H1 (cell line): Measurements from ENCODE around the gene TET2. TPM values are rescaled to one million over a fixed set of nuclear protein-coding genes. Genes with fewer than 3 reads are reported as not detected.

Source experiments
- CTCF ChIA-PET: fragments of 300-600 bp; sonication (Branson Sonifier 250); formaldehyde crosslinking; loops from one replicate; lab custom pipeline; 2021; ENCODE audit not compliant: partially characterized antibody; lab: Charles Lee
- POLR2A ChIA-PET: fragments of 300-600 bp; sonication (Branson Sonifier 250); formaldehyde crosslinking; loops from one replicate; lab custom pipeline; 2021; ENCODE audit warnings: inconsistent platforms; ENCODE audit not compliant: partially characterized antibody; lab: Charles Lee
- DNase-seq, 2 experiments: peaks; one replicate each; pipeline versions ENCODE4 v3.0.0 to v3.0.0-alpha.2; 2010 to 2022; ENCODE audit warnings: low spot score in 2 of 2, low read depth in 1 of 2, mixed read lengths in 1 of 2
- FAIRE-seq: peaks from 2 replicates; lab custom pipeline; 2011; peaks lifted over from hg19 to GRCh38; lab: Jason Lieb, UNC
- H2AFZ ChIP-seq: 2 replicates; pipeline ENCODE4 v1.8.1; 2012; ENCODE audit warnings: low read length, inconsistent platforms
- H2AK5ac ChIP-seq: 2 replicates; pipeline ENCODE4 v1.6.1; 2013; ENCODE audit warnings: low read depth, low read length
- H2BK120ac ChIP-seq: replicated peaks from 2 replicates; pipeline ENCODE3; 2013; ENCODE audit warnings: low read depth, low read length, inconsistent platforms
- H2BK12ac ChIP-seq: 2 replicates; pipeline ENCODE4 v1.6.1; 2013; ENCODE audit warnings: low read depth, low read length
- H2BK15ac ChIP-seq: 2 replicates; pipeline ENCODE4 v1.6.1; 2013; ENCODE audit warnings: low read length
- H2BK20ac ChIP-seq: 2 replicates; pipeline ENCODE4 v1.6.1; 2013; ENCODE audit warnings: low read length
- H2BK5ac ChIP-seq: 2 replicates; pipeline ENCODE4 v1.6.1; 2013; ENCODE audit warnings: low read depth, low read length
- H3K14ac ChIP-seq: 2 replicates; pipeline ENCODE4 v1.6.1; 2013; ENCODE audit warnings: inconsistent platforms; ENCODE audit not compliant: insufficient read length
- H3K18ac ChIP-seq: 2 replicates; pipeline ENCODE4 v1.6.1; 2013; ENCODE audit warnings: low read length; ENCODE audit errors: extremely low read depth
- H3K23ac ChIP-seq: 2 replicates; pipeline ENCODE4 v1.6.1; 2013; ENCODE audit warnings: inconsistent platforms; ENCODE audit not compliant: insufficient read length
- H3K23me2 ChIP-seq: 2 replicates; pipeline ENCODE4 v1.6.1; 2013; ENCODE audit warnings: low read depth, low read length
- H3K27ac ChIP-seq: 2 replicates; pipeline ENCODE4 v1.6.1; 2011; ENCODE audit warnings: low read depth, low read length, inconsistent platforms
- H3K27me3 ChIP-seq, 4 experiments: replicated peaks in 1 of 4; 1 replicate in 1 of 4; 2 replicates in 3 of 4; pipeline versions ENCODE4 v1.6.1 to v1.8.1; 2011 to 2013; ENCODE audit warnings: low read length in 3 of 4, mild to moderate bottlenecking in 3 of 4, inconsistent platforms in 2 of 4, mixed read lengths in 2 of 4, moderate library complexity in 1 of 4; ENCODE audit not compliant: control insufficient read depth in 3 of 4, insufficient read depth in 3 of 4; ENCODE audit errors: extremely low read depth in 1 of 4
- H3K36me3 ChIP-seq, 4 experiments: 2 replicates each; pipeline versions ENCODE4 v1.6.1 to v1.8.1; 2011 to 2013; ENCODE audit warnings: mild to moderate bottlenecking in 4 of 4, low read length in 3 of 4, moderate library complexity in 2 of 4, control low read depth in 1 of 4, inconsistent platforms in 1 of 4; ENCODE audit not compliant: insufficient read depth in 4 of 4, control insufficient read depth in 2 of 4
- H3K4ac ChIP-seq: replicated peaks from 2 replicates; pipeline ENCODE3; 2013; ENCODE audit warnings: low read length, low read depth, mixed read lengths, inconsistent platforms; ENCODE audit not compliant: insufficient read length
- H3K4me1 ChIP-seq, 4 experiments: replicated peaks in 1 of 4; 1 replicate in 1 of 4; 2 replicates in 3 of 4; pipeline versions ENCODE4 v1.6.1 to v1.8.1; 2011 to 2013; ENCODE audit warnings: low read length in 3 of 4, inconsistent platforms in 2 of 4, mixed read lengths in 1 of 4; ENCODE audit not compliant: insufficient read depth in 4 of 4, control insufficient read depth in 3 of 4
- H3K4me2 ChIP-seq, 2 experiments: 2 replicates each; pipeline versions ENCODE4 v1.6.1 to v1.8.1; 2011 to 2013; ENCODE audit warnings: low read depth in 2 of 2, low read length in 2 of 2, control low read depth in 1 of 2, inconsistent platforms in 1 of 2, mild to moderate bottlenecking in 1 of 2; ENCODE audit not compliant: insufficient read depth in 1 of 2
- H3K4me3 ChIP-seq, 4 experiments: fragments of 200-600, 300-600 bp in 1 of 4; sonication (generic), shearing (Covaris generic), sonication (Bioruptor Twin) in 1 of 4; 2 replicates each; pipeline versions ENCODE4 v1.5.1 to v1.8.1; 2011 to 2016; ENCODE audit warnings: low read length in 4 of 4, low read depth in 3 of 4, control low read depth in 2 of 4, inconsistent platforms in 2 of 4, mild to moderate bottlenecking in 2 of 4, mixed read lengths in 1 of 4, moderate library complexity in 1 of 4; ENCODE audit not compliant: insufficient read depth in 2 of 4; ENCODE audit errors: extremely low read depth in 1 of 4
- H3K56ac ChIP-seq: replicated peaks from 2 replicates; pipeline ENCODE3; 2013; ENCODE audit warnings: low read depth, mild to moderate bottlenecking, mixed read lengths, low read length, inconsistent platforms; ENCODE audit not compliant: insufficient read length
- H3K79me1 ChIP-seq: 2 replicates; pipeline ENCODE4 v1.6.1; 2013; ENCODE audit warnings: low read depth, low read length, control low read depth
- H3K79me2 ChIP-seq, 2 experiments: 2 replicates each; pipeline versions ENCODE4 v1.6.1 to v1.8.1; 2012 to 2013; ENCODE audit warnings: low read length in 2 of 2, mild to moderate bottlenecking in 2 of 2, inconsistent platforms in 1 of 2; ENCODE audit not compliant: insufficient read depth in 2 of 2, control insufficient read depth in 1 of 2
- H3K9ac ChIP-seq, 4 experiments: replicated peaks in 1 of 4; 1 replicate in 1 of 4; 2 replicates in 3 of 4; pipeline versions ENCODE4 v1.6.1 to v1.8.1; 2011 to 2013; ENCODE audit warnings: low read depth in 3 of 4, low read length in 3 of 4, control low read depth in 2 of 4, mild to moderate bottlenecking in 2 of 4, moderate library complexity in 2 of 4, inconsistent platforms in 1 of 4; ENCODE audit errors: extremely low read depth in 1 of 4
- H3K9me3 ChIP-seq, 2 experiments: 2 replicates each; pipeline versions ENCODE4 v1.6.1 to v1.8.1; 2012 to 2013; ENCODE audit warnings: mild to moderate bottlenecking in 2 of 2, moderate library complexity in 2 of 2, control low read depth in 1 of 2, inconsistent platforms in 1 of 2, low read depth in 1 of 2, low read length in 1 of 2, mixed read lengths in 1 of 2; ENCODE audit not compliant: insufficient read depth in 2 of 2
- H4K20me1 ChIP-seq, 2 experiments: replicated peaks in 1 of 2; 2 replicates each; pipeline versions ENCODE3 to v1.8.1; 2011 to 2013; ENCODE audit warnings: inconsistent platforms in 2 of 2, low read length in 2 of 2, mild to moderate bottlenecking in 1 of 2; ENCODE audit not compliant: insufficient read depth in 2 of 2, control insufficient read depth in 1 of 2
- H4K5ac ChIP-seq: 2 replicates; pipeline ENCODE4 v1.6.1; 2013; ENCODE audit warnings: low read length, low read depth, mixed read lengths, inconsistent platforms; ENCODE audit not compliant: insufficient read length
- H4K8ac ChIP-seq: 2 replicates; pipeline ENCODE4 v1.8.0; 2013; ENCODE audit warnings: mild to moderate bottlenecking, moderate library complexity, low read length, inconsistent platforms; ENCODE audit not compliant: insufficient read depth; ENCODE audit errors: extremely low read depth
- H4K91ac ChIP-seq: replicated peaks from 2 replicates; pipeline ENCODE3; 2013; ENCODE audit warnings: low read length, mixed read lengths, inconsistent platforms; ENCODE audit not compliant: insufficient read length
- CBX5 ChIP-seq: fragments of 300-800, 300-1000 bp; sonication (generic); IDR thresholded peaks from 2 replicates; pipeline ENCODE4 v1.7.1; 2016; ENCODE audit warnings: antibody characterized with exemption, low read length, low read depth
- CHD1 ChIP-seq: IDR thresholded peaks from 2 replicates; pipeline ENCODE4 v1.6.1; 2012; ENCODE audit warnings: low read depth, low read length, improper control_type of control experiment
- CTBP2 ChIP-seq: IDR thresholded peaks from 2 replicates; pipeline ENCODE4 v1.7.0; 2011; ENCODE audit warnings: borderline replicate concordance, mild to moderate bottlenecking, moderate library complexity, mixed read lengths, low read length; ENCODE audit not compliant: insufficient read depth, insufficient read length
- E2F6 ChIP-seq: IDR thresholded peaks from 2 replicates; pipeline ENCODE4 v1.6.1; 2012; ENCODE audit warnings: inconsistent platforms
- KDM5A ChIP-seq: fragments of 200-600 bp; IDR thresholded peaks from 2 replicates; pipeline ENCODE4 v1.7.1; 2012; ENCODE audit warnings: mild to moderate bottlenecking, low read length, inconsistent platforms, mixed read lengths
- NANOG ChIP-seq: IDR thresholded peaks from 2 replicates; pipeline ENCODE4 v1.6.1; 2011; ENCODE audit warnings: low read length, low read depth, mild to moderate bottlenecking, inconsistent platforms; ENCODE audit not compliant: insufficient read depth, poor library complexity, severe bottlenecking
- PHF8 ChIP-seq: fragments of 200-600 bp; sonication (generic); conservative IDR thresholded peaks from 2 replicates; pipeline ENCODE4 v1.7.1; 2012; ENCODE audit warnings: low read depth, mild to moderate bottlenecking, inconsistent platforms, low read length, moderate library complexity
- POLR2A ChIP-seq, 2 experiments: IDR thresholded peaks; 1 replicate in 1 of 2; 2 replicates in 1 of 2; pipeline ENCODE4 v1.6.1; 2011; ENCODE audit warnings: low read depth in 2 of 2, low read length in 2 of 2, mild to moderate bottlenecking in 2 of 2; ENCODE audit errors: control extremely low read depth in 1 of 2
- RAD21 ChIP-seq, 2 experiments: IDR thresholded peaks in 1 of 2; conservative IDR thresholded peaks in 1 of 2; 2 replicates each; pipeline ENCODE4 v1.6.1; 2011; ENCODE audit warnings: low read depth in 2 of 2, low read length in 2 of 2, improper control_type of control experiment in 1 of 2, inconsistent platforms in 1 of 2, mild to moderate bottlenecking in 1 of 2, moderate library complexity in 1 of 2
- RBBP5 ChIP-seq: IDR thresholded peaks from 2 replicates; pipeline ENCODE4 v1.7.1; 2012; ENCODE audit warnings: low read depth, mild to moderate bottlenecking, inconsistent platforms, low read length, moderate library complexity, borderline replicate concordance
- SP1 ChIP-seq: IDR thresholded peaks from 2 replicates; pipeline ENCODE4 v1.6.1; 2011; ENCODE audit warnings: low read depth, low read length
- SP4 ChIP-seq: IDR thresholded peaks from 2 replicates; pipeline ENCODE4 v1.6.1; 2012; ENCODE audit warnings: low read length, inconsistent platforms
- TAF1 ChIP-seq: IDR thresholded peaks from 2 replicates; pipeline ENCODE4 v1.6.1; 2011; ENCODE audit warnings: mild to moderate bottlenecking, low read depth, low read length
- TAF7 ChIP-seq: optimal IDR thresholded peaks from 2 replicates; pipeline ENCODE3; 2011; ENCODE audit warnings: low read depth, mild to moderate bottlenecking, inconsistent platforms, low read length, moderate library complexity, borderline replicate concordance
- YY1 ChIP-seq: IDR thresholded peaks from 2 replicates; pipeline ENCODE4 v1.6.1; 2011; ENCODE audit warnings: low read depth, mild to moderate bottlenecking, low read length
- WGBS, 2 experiments: shearing (Covaris generic) in 1 of 2; methylation state at CpG; one replicate each; pipeline versions ENCODE4 v1.1.6 to v1.1.7; 2013 to 2015; ENCODE audit warnings: low lambda C conversion rate in 2 of 2, mixed read lengths in 2 of 2, inconsistent platforms in 1 of 2, low coverage in 1 of 2, missing lambda C conversion rate in 1 of 2; ENCODE audit not compliant: insufficient replicate concordance in 2 of 2, insufficient coverage in 1 of 2, insufficient read length in 1 of 2; ENCODE audit errors: extremely low coverage in 1 of 2, missing lambda C conversion rate in 1 of 2; 5-methylcytosine and 5-hydroxymethylcytosine counted together
- polyA plus RNA-seq, 7 experiments: library from polyadenylated mRNA; depleted of rRNA in 3 of 7; stranded (reverse) in 5 of 7; unstranded in 2 of 7; fragments of >200 nt in 5 of 7; fragments of 200-250 nt in 2 of 7; gene quantifications; 1 replicate in 5 of 7; 2 replicates in 1 of 7; 4 replicates in 1 of 7; pipeline versions ENCODE4 v1.2.1 to v1.2.3, GENCODE V29; 2011 to 2013; ENCODE audit warnings: missing spikeins in 2 of 7, mixed read lengths in 2 of 7
- total RNA-seq: library from RNA; stranded (reverse); fragmentation: NEBNext Ultra II Directional; extraction: Animal tissue kit (Norgen Biotek cat#: 25700); gene quantifications from 2 replicates; pipeline ENCODE4 v1.2.1, GENCODE V29; 2021

The TET2 gene
- total and polyA plus RNA-seq, 2 of the 8 experiments (the other 6 are each of a cell fraction or from before 2014, with no cell fraction given), result 1.0 to 2.6 TPM

GRCh38 chr4:105274090-105274489, 127.4 kb downstream of the TET2 start:
- H3K36me3 ChIP-seq, result no peaks in the 10 kb centered on the region; a peak in 1 of 8 replicates
- ChIA-PET CTCF (no interaction called here), POLR2A (no interaction called here)
- H3K27ac ChIP-seq, result no peak overlapping the region
- no peak overlapping the region for H4K5ac ChIP-seq
- H2BK20ac ChIP-seq, result no peak overlapping the region
- no peaks in the 10 kb centered on the region for H3K23me2 ChIP-seq
- H3K9ac ChIP-seq, result no peak overlapping the region
- no peaks in the 10 kb centered on the region; a peak in 1 of 7 replicates for H3K4me1 ChIP-seq
- H3K4me3 ChIP-seq, result no peak overlapping the region
- H2BK15ac ChIP-seq, result no peak overlapping the region
- no peaks in the 10 kb centered on the region for H3K79me2 ChIP-seq
- H3K4me2 ChIP-seq, result no peak overlapping the region
- H3K18ac ChIP-seq, result no peak overlapping the region
- 92% methylated on average over 2 of the region's 2 CpGs; no CpG with 5 or more reads in 1 of the 2 experiments for WGBS, 2 experiments
- H2BK12ac ChIP-seq, result no peak overlapping the region
- FAIRE-seq, result no peak
- no peak overlapping the region for H2BK5ac ChIP-seq
- no peaks in the 10 kb centered on the region for H3K27me3 ChIP-seq
- H3K56ac ChIP-seq, result no peak overlapping the region
- no peak overlapping the region for H2AFZ ChIP-seq
- no peaks in the 10 kb centered on the region for H3K9me3 ChIP-seq
- H2BK120ac ChIP-seq, result no peak overlapping the region
- H3K23ac ChIP-seq, result no peak overlapping the region
- H4K8ac ChIP-seq, result no peak overlapping the region
- H4K20me1 ChIP-seq, result no peaks in the 10 kb centered on the region
- no peak overlapping the region for H4K91ac ChIP-seq
- DNase-seq, result no peak
- no peak overlapping the region for H3K14ac ChIP-seq
- H3K4ac ChIP-seq, result no peak overlapping the region
- no peaks in the 10 kb centered on the region for H3K79me1 ChIP-seq
- no peak overlapping the region for H2AK5ac ChIP-seq
- TF ChIP-seq E2F6, result no peak
- no peak for TF ChIP-seq CHD1
- TF ChIP-seq SP4, result no peak
- no peak for TF ChIP-seq RBBP5
- no peak for TF ChIP-seq NANOG
- no peak for TF ChIP-seq TAF1
- TF ChIP-seq KDM5A, result no peak
- TF ChIP-seq SP1, result no peak
- TF ChIP-seq POLR2A (IDR thresholded peaks at IDR 0.05; ENCODE audit: control extremely low read depth in 1 of 2, low read depth in 2 of 2, low read length in 2 of 2), result no peak
- no peak for TF ChIP-seq RAD21 (IDR thresholded peaks at IDR 0.05 in 1 of 2, conservative IDR thresholded peaks at IDR 0.05 in 1 of 2; ENCODE audit: low read depth in 2 of 2, low read length in 2 of 2)
- TF ChIP-seq CTBP2, result no peak
- TF ChIP-seq CBX5, result no peak
- no peak for TF ChIP-seq PHF8
- TF ChIP-seq YY1, result no peak
- no peak for TF ChIP-seq TAF7
